Measurements from ENCODE around the gene CD163. TPM values are rescaled to one million over a fixed set of nuclear protein-coding genes. Genes with fewer than 3 reads are reported as not detected.

CD163 gene
- total RNA-seq, 2 donors from 2014 or later = 10.6 to 65.0 TPM

GRCh38 chr12:7495136-7495535 lies 8.4 kb downstream of the CD163 start:
- H3K4me1 ChIP-seq (replicated peaks) = no peaks in the 10 kb centered on the region
- H3K36me3 ChIP-seq = no peaks in the 10 kb centered on the region
- intact Hi-C loops (cut with DNase I) = no loop called here
- H3K27ac ChIP-seq = no peak overlapping the region
- H3K4me3 ChIP-seq = no peak overlapping the region
- no peak for DNase-seq (ENCODE audit: low spot score)
- no peaks in the 10 kb centered on the region for H3K27me3 ChIP-seq (replicated peaks; ENCODE audit: insufficient read depth)
- TF ChIP-seq POLR2A (IDR thresholded peaks at IDR 0.05) = no peak
- no peaks in the 10 kb centered on the region for H3K9me3 ChIP-seq
- WGBS = 88% methylated on average over 3 of the region's 3 CpGs

GRCh38 chr12:7493006-7493405 lies 10.6 kb downstream of the CD163 start:
- intact Hi-C loops (cut with DNase I) = no loop called here
- WGBS = 88% methylated on average over 3 of the region's 3 CpGs

GRCh38 chr12:7486512-7486911 lies 17.1 kb downstream of the CD163 start:
- Histone ChIP-seq H3K27ac (no peak overlapping the region), H3K4me1 (replicated peaks) (no peaks in the 10 kb centered on the region), H3K9me3 (no peaks in the 10 kb centered on the region), H3K4me3 (no peak overlapping the region), H3K27me3 (replicated peaks; ENCODE audit: insufficient read depth) (no peaks in the 10 kb centered on the region), H3K36me3 (no peaks in the 10 kb centered on the region)
- TF ChIP-seq CTCF (IDR thresholded peaks at IDR 0.05) (no peak), POLR2A (IDR thresholded peaks at IDR 0.05) (no peak), POLR2AphosphoS5 (IDR thresholded peaks at IDR 0.05) (no peak)
- WGBS = 92% methylated on average over 6 of the region's 6 CpGs
- no peak for DNase-seq (ENCODE audit: low spot score)
- intact Hi-C loops (cut with DNase I) = no loop called here

More at GRCh38 chr12:7493006-7493405, 10.6 kb downstream of the CD163 start:
- no peaks in the 10 kb centered on the region for H3K4me1 ChIP-seq (replicated peaks)
- no peaks in the 10 kb centered on the region for H3K36me3 ChIP-seq
- H3K27me3 ChIP-seq (replicated peaks; ENCODE audit: insufficient read depth) = no peaks in the 10 kb centered on the region
- H3K4me3 ChIP-seq = no peak overlapping the region
- no peak overlapping the region for H3K27ac ChIP-seq
- no peaks in the 10 kb centered on the region for H3K9me3 ChIP-seq
- TF ChIP-seq POLR2A (IDR thresholded peaks at IDR 0.05) (no peak), POLR2AphosphoS5 (IDR thresholded peaks at IDR 0.05) (no peak), CTCF (IDR thresholded peaks at IDR 0.05) (no peak)
- no peak for DNase-seq (ENCODE audit: low spot score)

GRCh38 chr12:7485095-7485494 lies 18.5 kb downstream of the CD163 start:
- DNase-seq (ENCODE audit: low spot score) = no peak
- WGBS = 71% methylated on average over 4 of the region's 4 CpGs

GRCh38 chr12:7483343-7483742 lies 20.2 kb downstream of the CD163 start:
- Histone ChIP-seq H3K4me1 (replicated peaks) (no peaks in the 10 kb centered on the region), H3K36me3 (no peaks in the 10 kb centered on the region), H3K27ac (no peak overlapping the region), H3K4me3 (no peak overlapping the region), H3K27me3 (replicated peaks; ENCODE audit: insufficient read depth) (no peaks in the 10 kb centered on the region), H3K9me3 (no peaks in the 10 kb centered on the region)
- 66% methylated on average over 5 of the region's 5 CpGs for WGBS
- intact Hi-C loops (cut with DNase I) = no loop called here
- DNase-seq (ENCODE audit: low spot score) = no peak
- TF ChIP-seq POLR2A (IDR thresholded peaks at IDR 0.05) = no peak
- TF ChIP-seq POLR2AphosphoS5 (IDR thresholded peaks at IDR 0.05) = no peak
- no peak for TF ChIP-seq CTCF (IDR thresholded peaks at IDR 0.05)

More at GRCh38 chr12:7485095-7485494, 18.5 kb downstream of the CD163 start:
- intact Hi-C loops (cut with DNase I) = no loop called here
- Histone ChIP-seq H3K27ac (no peak overlapping the region), H3K9me3 (no peaks in the 10 kb centered on the region), H3K4me3 (no peak overlapping the region), H3K27me3 (replicated peaks; ENCODE audit: insufficient read depth) (no peaks in the 10 kb centered on the region), H3K4me1 (replicated peaks) (no peaks in the 10 kb centered on the region), H3K36me3 (no peaks in the 10 kb centered on the region)
- no peak for TF ChIP-seq POLR2A (IDR thresholded peaks at IDR 0.05)
- TF ChIP-seq CTCF (IDR thresholded peaks at IDR 0.05) = no peak
- TF ChIP-seq POLR2AphosphoS5 (IDR thresholded peaks at IDR 0.05) = no peak

Data from prostate gland (tissue), 2 donors.